A549 (cell line): ENCODE measurements around the gene IPO13. TPM values are rescaled to one million over a fixed set of nuclear protein-coding genes. Genes with fewer than 3 reads are reported as not detected.
A peak's percentile ranks its signal among the peaks of the same experiment; 100 is the strongest.

Experiments
- ATAC-seq, 2 experiments: fragments of 200-7000 bp in 1 of 2; fragments of >200 bp in 1 of 2; cut with Nextera tagmentation in 1 of 2; cut with Tn5 transposase in 1 of 2; 3 replicates each; pipeline versions ENCODE4 v1.8.0 to v1.9.1; 2018 to 2020; ENCODE audit warnings: mild to moderate bottlenecking in 1 of 2, moderate library complexity in 1 of 2
- CTCF ChIA-PET: fragments of 300-600 bp; sonication (Branson Sonifier 250); formaldehyde crosslinking; extraction: SDS; loops from one replicate; lab custom pipeline; 2021; ENCODE audit warnings: antibody characterized with exemption, inconsistent platforms; lab: Yijun Ruan, JAX
- POLR2A ChIA-PET: fragments of 350-600 bp; formaldehyde crosslinking; extraction: SDS; loops from one replicate; lab custom pipeline; 2021; ENCODE audit warnings: antibody characterized with exemption, inconsistent platforms; lab: Yijun Ruan, JAX
- DNase-seq, 2 experiments: peaks; one replicate each; pipeline versions ENCODE4 v3.0.0 to v3.0.0-alpha.2; 2011 to 2016; ENCODE audit warnings: low read depth in 1 of 2, low spot score in 1 of 2
- FAIRE-seq: peaks from 2 replicates; lab custom pipeline; 2011; peaks lifted over from hg19 to GRCh38; lab: Jason Lieb, UNC
- H3K27ac ChIP-seq, 2 experiments: fragments of >200 bp; sonication (Bioruptor Twin); formaldehyde crosslinking; 3 replicates each; pipeline ENCODE4 v1.5.1; 2016 to 2017
- H3K4me1 ChIP-seq: fragments of >200 bp; sonication (Bioruptor Twin); formaldehyde crosslinking; 3 replicates; pipeline ENCODE4 v1.6.1; 2016
- H3K4me2 ChIP-seq: fragments of >200 bp; sonication (Bioruptor Twin); formaldehyde crosslinking; 3 replicates; pipeline ENCODE4 v1.6.1; 2016
- H3K4me3 ChIP-seq: fragments of >200 bp; sonication (Bioruptor Twin); formaldehyde crosslinking; 3 replicates; pipeline ENCODE4 v1.5.1; 2016
- H3K9me3 ChIP-seq: fragments of >200 bp; sonication (Bioruptor Twin); formaldehyde crosslinking; 3 replicates; pipeline ENCODE4 v1.6.1; 2016
- BCL3 ChIP-seq: fragments of >200 bp; sonication (Bioruptor Twin); formaldehyde crosslinking; IDR thresholded peaks from 3 replicates; pipeline ENCODE4 v1.6.1; 2016
- BHLHE40 ChIP-seq: IDR thresholded peaks from 2 replicates; pipeline ENCODE4 v1.6.1; 2012; ENCODE audit warnings: low read depth, low read length, inconsistent platforms
- CHD4 ChIP-seq: fragments of 200-600 bp; sonication (generic); IDR thresholded peaks from 2 replicates; pipeline ENCODE4 v1.6.1; 2016; ENCODE audit warnings: antibody characterized with exemption, mild to moderate bottlenecking, borderline replicate concordance
- CTCF ChIP-seq: fragments of >200 bp; sonication (Bioruptor Twin); formaldehyde crosslinking; IDR thresholded peaks from 3 replicates; pipeline ENCODE4 v1.5.1; 2016
- ELK1 ChIP-seq: fragments of 150-350 bp; IDR thresholded peaks from 2 replicates; pipeline ENCODE4 v1.6.1; 2014; ENCODE audit warnings: low read depth, mild to moderate bottlenecking, low read length
- FOSB ChIP-seq: fragments of 250-450 bp; sonication (Bioruptor Pico); IDR thresholded peaks from 2 replicates; pipeline ENCODE4 v1.5.0; 2020; ENCODE audit warnings: mild to moderate bottlenecking, moderate library complexity
- FOSL2 ChIP-seq, 2 experiments: fragments of 450-650 bp in 1 of 2; fragments of >200 bp in 1 of 2; sonication (Bioruptor Twin) in 1 of 2; formaldehyde crosslinking; IDR thresholded peaks; 2 replicates each; pipeline versions ENCODE4 v1.5.0 to v1.6.1; 2016 to 2020; ENCODE audit warnings: mild to moderate bottlenecking in 1 of 2, moderate library complexity in 1 of 2
- FOXS1 ChIP-seq: fragments of 250-450 bp; sonication (Bioruptor Pico); IDR thresholded peaks from 2 replicates; pipeline ENCODE4 v1.5.0; 2020; ENCODE audit warnings: mild to moderate bottlenecking, moderate library complexity
- HEYL ChIP-seq: fragments of 250-450 bp; sonication (Bioruptor Pico); IDR thresholded peaks from 2 replicates; pipeline ENCODE4 v1.8.0; 2021; ENCODE audit warnings: mild to moderate bottlenecking, moderate library complexity
- HOXB13 ChIP-seq: fragments of 250-450 bp; sonication (Bioruptor Pico); IDR thresholded peaks from 2 replicates; pipeline ENCODE4 v1.5.0; 2020; ENCODE audit warnings: low read depth, mild to moderate bottlenecking, moderate library complexity
- JUN ChIP-seq, 2 experiments: fragments of >200 bp; sonication (Bioruptor Twin); formaldehyde crosslinking; IDR thresholded peaks; 2 replicates in 1 of 2; 3 replicates in 1 of 2; pipeline ENCODE4 v1.6.1; 2016 to 2017
- KDM1A ChIP-seq: fragments of 200-600 bp; sonication (generic); IDR thresholded peaks from 2 replicates; pipeline ENCODE4 v1.6.1; 2016; ENCODE audit warnings: low read depth, mild to moderate bottlenecking
- MAFK ChIP-seq: fragments of 450-650 bp; IDR thresholded peaks from 2 replicates; pipeline ENCODE4 v1.6.1; 2014; ENCODE audit not compliant: partially characterized antibody
- MAX ChIP-seq: IDR thresholded peaks from 2 replicates; pipeline ENCODE4 v1.6.1; 2012
- MYC ChIP-seq: IDR thresholded peaks from 2 replicates; pipeline ENCODE4 v1.6.1; 2012; ENCODE audit warnings: mild to moderate bottlenecking, inconsistent platforms, low read length, improper control_type of control experiment, borderline replicate concordance
- NFE2L2 ChIP-seq: fragments of 150-350 bp; conservative IDR thresholded peaks from 2 replicates; pipeline ENCODE4 v1.6.1; 2014; ENCODE audit warnings: low read length
- PBX3 ChIP-seq: IDR thresholded peaks from 2 replicates; pipeline ENCODE4 v1.6.1; 2012
- POLR2A ChIP-seq: IDR thresholded peaks from 2 replicates; pipeline ENCODE4 v1.6.1; 2012; ENCODE audit warnings: mild to moderate bottlenecking, low read length
- RARB ChIP-seq: fragments of 250-450 bp; sonication (Bioruptor Pico); IDR thresholded peaks from 2 replicates; pipeline ENCODE4 v1.8.0; 2021; ENCODE audit warnings: mild to moderate bottlenecking, moderate library complexity
- RFX5 ChIP-seq: fragments of 450-650 bp; IDR thresholded peaks from 2 replicates; pipeline ENCODE4 v1.7.1; 2014; ENCODE audit warnings: antibody characterized with exemption, mild to moderate bottlenecking, moderate library complexity
- SMC3 ChIP-seq: fragments of >200 bp; sonication (Bioruptor Twin); formaldehyde crosslinking; IDR thresholded peaks from 3 replicates; pipeline ENCODE4 v1.6.1; 2018; ENCODE audit warnings: inconsistent platforms
- TFCP2L1 ChIP-seq: fragments of 250-450 bp; sonication (Bioruptor Pico); IDR thresholded peaks from 2 replicates; pipeline ENCODE4 v1.5.0; 2021; ENCODE audit warnings: mild to moderate bottlenecking
- USF2 ChIP-seq: fragments of 450-650 bp; IDR thresholded peaks from 2 replicates; pipeline ENCODE4 v1.6.1; 2014; ENCODE audit warnings: antibody characterized with exemption
- ZC3H11A ChIP-seq: fragments of 450-650 bp; IDR thresholded peaks from 2 replicates; pipeline ENCODE4 v1.6.1; 2014; ENCODE audit warnings: antibody characterized with exemption, mild to moderate bottlenecking
- WGBS: methylation state at CpG from one replicate; pipeline ENCODE4 v1.1.6; 2017; ENCODE audit errors: missing lambda C conversion rate; 5-methylcytosine and 5-hydroxymethylcytosine counted together
- polyA plus RNA-seq, 4 experiments: library from polyadenylated mRNA; depleted of rRNA in 3 of 4; stranded (reverse); fragments of >200 nt; fragmentation: RNase III in 1 of 4; extraction: RNeasy Plus Mini Kit Qiagen cat#74134 plus additional on column Dnase treatment in 1 of 4; gene quantifications; 2 replicates in 3 of 4; 3 replicates in 1 of 4; pipeline ENCODE4 v1.2.3, GENCODE V29; 2011 to 2017

The IPO13 gene
- polyA plus RNA-seq, 2 of the 4 experiments (the other 2 are of a cell fraction): 8.1 to 15.8 TPM

- CTCF ChIA-PET: interaction anchor here (0.9 to 1.7 kb wide), 4 partner anchors 9 to 206 kb away, joined by 3 to 5 read pairs (median 3); no protein-coding TSS in a partner anchor
- H3K27ac ChIP-seq: no peak overlapping the region
- H3K4me2 ChIP-seq: peak overlapping the region; percentile 43; the same call in 2 of the 3 replicates
- no peaks in the 10 kb centered on the region for H3K9me3 ChIP-seq
- H3K4me3 ChIP-seq: no peak overlapping the region
- TF ChIP-seq RFX5 (no peak), FOSL2 (IDR thresholded peaks at IDR 0.05) (no peak), FOSL2 (CRISPR knock-in tag; IDR thresholded peaks at IDR 0.05) (no peak), FOXS1 (CRISPR knock-in tag) (no peak), SMC3 (no peak), MAFK (no peak), ELK1 (no peak), ZC3H11A (no peak), BCL3 (no peak), FOSB (no peak), HEYL (CRISPR knock-in tag) (no peak), CTCF (no peak), BHLHE40 (no peak), RARB (CRISPR knock-in tag) (no peak), HOXB13 (CRISPR knock-in tag) (no peak), NFE2L2 (no peak), KDM1A (no peak), PBX3 (no peak), CHD4 (no peak)
- DNase-seq (no peak), FAIRE-seq (no peak), ATAC-seq (no peak)
- POLR2A ChIA-PET: no interaction called here
- 62% methylated on average over 7 of the region's 7 CpGs for WGBS
- H3K4me1 ChIP-seq: peaks cover 11% of the 10 kb centered on the region; the same call in 1 of the 3 replicates
Measured at GRCh38 chr1:43969416-43969745, 22.6 kb downstream of the IPO13 start.

GRCh38 chr1:43969746-43970466, 23.2 kb downstream of the IPO13 start, which contains the start of gene DPH2:
Gene DPH2 (plus strand): TSS chr1:43970010. CDS start chr1:43970176, 166 bp downstream.
- Histone ChIP-seq H3K4me3 (peak within 1 kb of the TSS; percentile 85), H3K4me2 (peak within 1 kb of the TSS; percentile 97), H3K9me3 (no peaks in the 10 kb centered on the region), H3K27ac (peak within 1 kb of the TSS; percentile 80 to 92), H3K4me1 (peaks cover 11% of the 10 kb centered on the region; the same call in 1 of the 3 replicates)
- POLR2A ChIA-PET: interaction anchor here (0.7 kb wide), 1 partner anchor 16 kb away, joined by 3 read pairs; no protein-coding TSS in a partner anchor
- CTCF ChIA-PET: interaction anchor here (0.9 to 1.6 kb wide), 4 partner anchors 9 to 66 kb away, joined by 3 to 5 read pairs (median 4); no protein-coding TSS in a partner anchor
- TF ChIP-seq MAX: peak; percentile 95
- TF ChIP-seq POLR2A: peak; percentile 27; the same call in 1 of the 2 replicates
- no peak for TF ChIP-seq TFCP2L1
- TF ChIP-seq USF2: peak; percentile 59; the same call in 1 of the 2 replicates
- TF ChIP-seq MYC: peak; percentile 77; the same call in 1 of the 2 replicates
- peak in 1 of 2 experiments; percentile 54; a peak in 1 of 5 replicates for TF ChIP-seq JUN (IDR thresholded peaks at IDR 0.05)
- ATAC-seq (peak; percentile 90 to 96), FAIRE-seq (no peak), DNase-seq (peak; percentile 95 to 98)
- 2% methylated on average over 32 of the region's 47 CpGs for WGBS
